SK-N-SH treated with all-trans-retinoic acid at 6 μM for 48 hours (cell line): Measurements from ENCODE around the gene GPC5.

Experiments used
- CSDC2 ChIP-seq: fragments of 250-450 bp; sonication (Bioruptor Pico); IDR thresholded peaks from 2 replicates; pipeline ENCODE4 v1.5.0; 2020; ENCODE audit warnings: mild to moderate bottlenecking, moderate library complexity
- ESRRG ChIP-seq: fragments of 250-450 bp; sonication (Bioruptor Pico); IDR thresholded peaks from 2 replicates; pipeline ENCODE4 v1.6.1; 2021; ENCODE audit warnings: mild to moderate bottlenecking
- GLIS3 ChIP-seq: fragments of 250-450 bp; sonication (Bioruptor Pico); IDR thresholded peaks from 2 replicates; pipeline ENCODE4 v1.5.0; 2020; ENCODE audit warnings: mild to moderate bottlenecking, moderate library complexity
- ISL1 ChIP-seq: fragments of 250-450 bp; sonication (Bioruptor Pico); IDR thresholded peaks from 2 replicates; pipeline ENCODE4 v2.1.2; 2022; ENCODE audit warnings: mild to moderate bottlenecking, moderate library complexity
- RARB ChIP-seq: fragments of 250-450 bp; sonication (Bioruptor Pico); IDR thresholded peaks from 2 replicates; pipeline ENCODE4 v1.8.0; 2021; ENCODE audit warnings: mild to moderate bottlenecking, moderate library complexity
- ZFP3 ChIP-seq: fragments of 250-450 bp; sonication (Bioruptor Pico); IDR thresholded peaks from 2 replicates; pipeline ENCODE4 v1.5.0; 2020; ENCODE audit warnings: mild to moderate bottlenecking, moderate library complexity
- ZNF565 ChIP-seq: fragments of 450-650 bp; formaldehyde crosslinking; conservative IDR thresholded peaks from 2 replicates; pipeline ENCODE4 v1.5.0; 2020; ENCODE audit warnings: low read depth, mild to moderate bottlenecking, moderate library complexity
- TF ChIP-seq, protein P1 (sequence below): fragments of 250-450 bp; sonication (Bioruptor Pico); IDR thresholded peaks from 2 replicates; pipeline ENCODE4 v1.5.1; 2020; ENCODE audit warnings: low read depth, mild to moderate bottlenecking, moderate library complexity
- TF ChIP-seq, protein P2 (sequence below): fragments of 250-450 bp; sonication (Bioruptor Pico); IDR thresholded peaks from 2 replicates; pipeline ENCODE4 v1.8.0; 2021; ENCODE audit warnings: low read depth, mild to moderate bottlenecking, moderate library complexity, borderline replicate concordance

DNA sequence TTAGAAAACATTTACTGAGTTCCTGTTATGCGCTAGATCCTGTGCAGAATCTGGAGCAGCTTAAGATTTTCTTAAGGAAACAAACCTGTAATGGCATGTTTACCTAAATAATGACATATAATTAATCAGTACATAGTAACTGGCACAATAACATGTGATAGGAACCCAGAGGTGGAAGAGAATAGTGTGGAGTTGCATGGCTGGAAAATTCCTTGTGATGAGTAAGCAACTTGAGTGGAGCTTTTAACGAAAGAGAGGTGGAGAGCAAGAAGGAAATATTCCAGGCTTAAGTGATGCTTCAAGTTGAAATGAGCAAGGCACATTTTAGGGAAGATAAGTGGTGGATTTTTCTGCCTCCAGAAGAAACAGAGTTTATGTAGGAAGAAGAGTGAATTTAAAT is 9.2 kb upstream of the GPC5 start:
- TF ChIP-seq, protein P1, sequence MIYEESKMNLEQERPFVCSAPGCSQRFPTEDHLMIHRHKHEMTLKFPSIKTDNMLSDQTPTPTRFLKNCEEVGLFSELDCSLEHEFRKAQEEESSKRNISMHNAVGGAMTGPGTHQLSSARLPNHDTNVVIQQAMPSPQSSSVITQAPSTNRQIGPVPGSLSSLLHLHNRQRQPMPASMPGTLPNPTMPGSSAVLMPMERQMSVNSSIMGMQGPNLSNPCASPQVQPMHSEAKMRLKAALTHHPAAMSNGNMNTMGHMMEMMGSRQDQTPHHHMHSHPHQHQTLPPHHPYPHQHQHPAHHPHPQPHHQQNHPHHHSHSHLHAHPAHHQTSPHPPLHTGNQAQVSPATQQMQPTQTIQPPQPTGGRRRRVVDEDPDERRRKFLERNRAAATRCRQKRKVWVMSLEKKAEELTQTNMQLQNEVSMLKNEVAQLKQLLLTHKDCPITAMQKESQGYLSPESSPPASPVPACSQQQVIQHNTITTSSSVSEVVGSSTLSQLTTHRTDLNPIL, result no peak
- no peak for TF ChIP-seq ESRRG (CRISPR knock-in tag)
- TF ChIP-seq CSDC2 (CRISPR knock-in tag), result no peak
- TF ChIP-seq RARB (CRISPR knock-in tag), result no peak
- TF ChIP-seq ISL1 (CRISPR knock-in tag), result no peak
- TF ChIP-seq GLIS3 (CRISPR knock-in tag), result no peak
- TF ChIP-seq, protein P2, sequence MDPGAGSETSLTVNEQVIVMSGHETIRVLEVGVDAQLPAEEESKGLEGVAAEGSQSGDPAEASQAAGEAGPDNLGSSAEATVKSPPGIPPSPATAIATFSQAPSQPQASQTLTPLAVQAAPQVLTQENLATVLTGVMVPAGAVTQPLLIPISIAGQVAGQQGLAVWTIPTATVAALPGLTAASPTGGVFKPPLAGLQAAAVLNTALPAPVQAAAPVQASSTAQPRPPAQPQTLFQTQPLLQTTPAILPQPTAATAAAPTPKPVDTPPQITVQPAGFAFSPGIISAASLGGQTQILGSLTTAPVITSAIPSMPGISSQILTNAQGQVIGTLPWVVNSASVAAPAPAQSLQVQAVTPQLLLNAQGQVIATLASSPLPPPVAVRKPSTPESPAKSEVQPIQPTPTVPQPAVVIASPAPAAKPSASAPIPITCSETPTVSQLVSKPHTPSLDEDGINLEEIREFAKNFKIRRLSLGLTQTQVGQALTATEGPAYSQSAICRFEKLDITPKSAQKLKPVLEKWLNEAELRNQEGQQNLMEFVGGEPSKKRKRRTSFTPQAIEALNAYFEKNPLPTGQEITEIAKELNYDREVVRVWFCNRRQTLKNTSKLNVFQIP (CRISPR knock-in tag), result no peak
- TF ChIP-seq ZNF565, result no peak
- TF ChIP-seq ZFP3 (CRISPR knock-in tag), result no peak
